A549 (cell line): Measurements from ENCODE around the gene SYNCRIP. TPM values are rescaled to one million over a fixed set of nuclear protein-coding genes. Genes with fewer than 3 reads are reported as not detected.

ENCODE experiments used
- ATAC-seq, 2 experiments: fragments of 200-7000 bp in 1 of 2; fragments of >200 bp in 1 of 2; cut with Nextera tagmentation in 1 of 2; cut with Tn5 transposase in 1 of 2; 3 replicates each; pipeline versions ENCODE4 v1.8.0 to v1.9.1; 2018 to 2020; ENCODE audit warnings: mild to moderate bottlenecking in 1 of 2, moderate library complexity in 1 of 2
- CTCF ChIA-PET: fragments of 300-600 bp; sonication (Branson Sonifier 250); formaldehyde crosslinking; extraction: SDS; loops from one replicate; lab custom pipeline; 2021; ENCODE audit warnings: antibody characterized with exemption, inconsistent platforms; lab: Yijun Ruan, JAX
- POLR2A ChIA-PET: fragments of 350-600 bp; formaldehyde crosslinking; extraction: SDS; loops from one replicate; lab custom pipeline; 2021; ENCODE audit warnings: antibody characterized with exemption, inconsistent platforms; lab: Yijun Ruan, JAX
- DNase-seq, 2 experiments: peaks; one replicate each; pipeline versions ENCODE4 v3.0.0 to v3.0.0-alpha.2; 2011 to 2016; ENCODE audit warnings: low read depth in 1 of 2, low spot score in 1 of 2
- FAIRE-seq: peaks from 2 replicates; lab custom pipeline; 2011; peaks lifted over from hg19 to GRCh38; lab: Jason Lieb, UNC
- H3K27ac ChIP-seq, 2 experiments: fragments of >200 bp; sonication (Bioruptor Twin); formaldehyde crosslinking; 3 replicates each; pipeline ENCODE4 v1.5.1; 2016 to 2017
- H3K4me1 ChIP-seq: fragments of >200 bp; sonication (Bioruptor Twin); formaldehyde crosslinking; 3 replicates; pipeline ENCODE4 v1.6.1; 2016
- H3K4me2 ChIP-seq: fragments of >200 bp; sonication (Bioruptor Twin); formaldehyde crosslinking; 3 replicates; pipeline ENCODE4 v1.6.1; 2016
- H3K4me3 ChIP-seq: fragments of >200 bp; sonication (Bioruptor Twin); formaldehyde crosslinking; 3 replicates; pipeline ENCODE4 v1.5.1; 2016
- H3K9me3 ChIP-seq: fragments of >200 bp; sonication (Bioruptor Twin); formaldehyde crosslinking; 3 replicates; pipeline ENCODE4 v1.6.1; 2016
- BHLHE40 ChIP-seq: IDR thresholded peaks from 2 replicates; pipeline ENCODE4 v1.6.1; 2012; ENCODE audit warnings: low read depth, low read length, inconsistent platforms
- CEBPB ChIP-seq, 2 experiments: fragments of >200 bp in 1 of 2; sonication (Bioruptor Twin) in 1 of 2; formaldehyde crosslinking in 1 of 2; IDR thresholded peaks; 2 replicates each; pipeline ENCODE4 v1.6.1; 2012 to 2016
- CHD4 ChIP-seq: fragments of 200-600 bp; sonication (generic); IDR thresholded peaks from 2 replicates; pipeline ENCODE4 v1.6.1; 2016; ENCODE audit warnings: antibody characterized with exemption, mild to moderate bottlenecking, borderline replicate concordance
- EHF ChIP-seq: fragments of 250-450 bp; sonication (Bioruptor Pico); IDR thresholded peaks from 2 replicates; pipeline ENCODE4 v1.5.0; 2020; ENCODE audit warnings: mild to moderate bottlenecking
- ESRRA ChIP-seq: fragments of 150-350 bp; IDR thresholded peaks from 2 replicates; pipeline ENCODE4 v1.6.1; 2014; ENCODE audit warnings: mild to moderate bottlenecking, low read length, borderline replicate concordance
- FOSB ChIP-seq: fragments of 250-450 bp; sonication (Bioruptor Pico); IDR thresholded peaks from 2 replicates; pipeline ENCODE4 v1.5.0; 2020; ENCODE audit warnings: mild to moderate bottlenecking, moderate library complexity
- FOXS1 ChIP-seq: fragments of 250-450 bp; sonication (Bioruptor Pico); IDR thresholded peaks from 2 replicates; pipeline ENCODE4 v1.5.0; 2020; ENCODE audit warnings: mild to moderate bottlenecking, moderate library complexity
- HDAC2 ChIP-seq: fragments of 200-600 bp; sonication (generic); IDR thresholded peaks from 2 replicates; pipeline ENCODE4 v1.6.1; 2016
- HMGXB4 ChIP-seq: fragments of 250-450 bp; sonication (Bioruptor Pico); IDR thresholded peaks from 2 replicates; pipeline ENCODE4 v1.5.0; 2021; ENCODE audit warnings: mild to moderate bottlenecking, moderate library complexity, borderline replicate concordance
- HOXA7 ChIP-seq: fragments of 250-450 bp; sonication (Bioruptor Pico); IDR thresholded peaks from 2 replicates; pipeline ENCODE4 v1.5.0; 2020; ENCODE audit warnings: mild to moderate bottlenecking, moderate library complexity
- HOXB13 ChIP-seq: fragments of 250-450 bp; sonication (Bioruptor Pico); IDR thresholded peaks from 2 replicates; pipeline ENCODE4 v1.5.0; 2020; ENCODE audit warnings: low read depth, mild to moderate bottlenecking, moderate library complexity
- HOXB5 ChIP-seq: fragments of 250-450 bp; sonication (Bioruptor Pico); IDR thresholded peaks from 2 replicates; pipeline ENCODE4 v1.5.0; 2020; ENCODE audit warnings: mild to moderate bottlenecking, moderate library complexity
- KDM1A ChIP-seq: fragments of 200-600 bp; sonication (generic); IDR thresholded peaks from 2 replicates; pipeline ENCODE4 v1.6.1; 2016; ENCODE audit warnings: low read depth, mild to moderate bottlenecking
- KDM5A ChIP-seq: fragments of 200-600 bp; sonication (generic); IDR thresholded peaks from 2 replicates; pipeline ENCODE4 v1.6.1; 2016; ENCODE audit warnings: antibody characterized with exemption, mild to moderate bottlenecking
- MAX ChIP-seq: IDR thresholded peaks from 2 replicates; pipeline ENCODE4 v1.6.1; 2012
- MAZ ChIP-seq: fragments of 150-350 bp; IDR thresholded peaks from 2 replicates; pipeline ENCODE4 v1.6.1; 2014; ENCODE audit warnings: antibody characterized with exemption, low read depth, low read length, borderline replicate concordance
- MYC ChIP-seq: IDR thresholded peaks from 2 replicates; pipeline ENCODE4 v1.6.1; 2012; ENCODE audit warnings: mild to moderate bottlenecking, inconsistent platforms, low read length, improper control_type of control experiment, borderline replicate concordance
- POLR2A ChIP-seq: IDR thresholded peaks from 2 replicates; pipeline ENCODE4 v1.6.1; 2012; ENCODE audit warnings: mild to moderate bottlenecking, low read length
- RAD21 ChIP-seq, 2 experiments: fragments of >200 bp in 1 of 2; sonication (Bioruptor Twin) in 1 of 2; formaldehyde crosslinking in 1 of 2; IDR thresholded peaks in 1 of 2; conservative IDR thresholded peaks in 1 of 2; 2 replicates in 1 of 2; 3 replicates in 1 of 2; pipeline ENCODE4 v1.6.1; 2012 to 2018; ENCODE audit warnings: inconsistent platforms in 1 of 2
- RARB ChIP-seq: fragments of 250-450 bp; sonication (Bioruptor Pico); IDR thresholded peaks from 2 replicates; pipeline ENCODE4 v1.8.0; 2021; ENCODE audit warnings: mild to moderate bottlenecking, moderate library complexity
- RCOR1 ChIP-seq: fragments of 150-350 bp; IDR thresholded peaks from 2 replicates; pipeline ENCODE4 v1.6.1; 2014; ENCODE audit warnings: antibody characterized with exemption, low read length, low read depth
- RFX5 ChIP-seq: fragments of 450-650 bp; IDR thresholded peaks from 2 replicates; pipeline ENCODE4 v1.7.1; 2014; ENCODE audit warnings: antibody characterized with exemption, mild to moderate bottlenecking, moderate library complexity
- TFCP2L1 ChIP-seq: fragments of 250-450 bp; sonication (Bioruptor Pico); IDR thresholded peaks from 2 replicates; pipeline ENCODE4 v1.5.0; 2021; ENCODE audit warnings: mild to moderate bottlenecking
- TP53 ChIP-seq: fragments of 250-450 bp; sonication (Bioruptor Pico); IDR thresholded peaks from 2 replicates; pipeline ENCODE4 v1.5.0; 2021; ENCODE audit warnings: mild to moderate bottlenecking, moderate library complexity
- WGBS: methylation state at CpG from one replicate; pipeline ENCODE4 v1.1.6; 2017; ENCODE audit errors: missing lambda C conversion rate; 5-methylcytosine and 5-hydroxymethylcytosine counted together
- polyA plus RNA-seq, 4 experiments: library from polyadenylated mRNA; depleted of rRNA in 3 of 4; stranded (reverse); fragments of >200 nt; fragmentation: RNase III in 1 of 4; extraction: RNeasy Plus Mini Kit Qiagen cat#74134 plus additional on column Dnase treatment in 1 of 4; gene quantifications; 2 replicates in 3 of 4; 3 replicates in 1 of 4; pipeline ENCODE4 v1.2.3, GENCODE V29; 2011 to 2017
- TF ChIP-seq, protein P1 (sequence below): fragments of >200 bp; sonication (Bioruptor Twin); formaldehyde crosslinking; IDR thresholded peaks from 3 replicates; pipeline ENCODE4 v1.5.1; 2016

Gene SYNCRIP
- polyA plus RNA-seq, 2 of the 4 experiments (the other 2 are of a cell fraction): 47.5 to 102 TPM

DNA sequence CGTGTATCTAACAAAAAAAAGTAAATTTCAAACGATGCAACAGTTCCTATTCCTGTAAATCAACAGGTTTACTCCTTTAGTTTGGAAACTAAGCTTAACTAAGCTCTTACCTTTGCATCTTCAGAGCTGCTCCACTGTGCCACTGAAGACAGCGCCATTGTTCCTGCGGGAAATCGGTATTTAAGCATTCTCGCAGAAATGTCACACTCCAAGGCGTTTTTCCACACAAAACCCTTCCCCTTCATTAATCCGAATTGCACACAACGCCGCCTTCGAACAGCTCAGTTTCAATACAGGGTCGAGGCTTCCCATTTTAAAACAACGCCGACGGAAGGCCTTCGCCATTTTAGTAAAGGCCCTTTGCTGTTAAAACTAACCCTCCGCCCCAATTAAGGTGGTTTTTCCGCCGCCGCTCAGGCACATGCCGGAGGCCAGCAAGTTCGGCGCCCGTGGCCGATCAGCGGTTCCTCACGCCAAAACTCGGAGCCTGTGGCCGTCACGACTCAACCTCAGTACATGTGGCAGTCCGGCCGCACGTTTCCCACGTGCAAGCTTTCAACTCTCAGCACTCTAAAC lies 35.4 kb upstream of the SYNCRIP start:
- peak; percentile 93 for TF ChIP-seq HOXA7
- TF ChIP-seq HOXB13 (CRISPR knock-in tag): 0 out of 2 replicates have a peak, but pooled peaks have one; percentile 56
- TF ChIP-seq CEBPB (IDR thresholded peaks at IDR 0.05): no peak
- TF ChIP-seq RARB (CRISPR knock-in tag): peak; percentile 76; the same call in 1 of the 2 replicates
- TF ChIP-seq FOSB: no peak
- no peak for TF ChIP-seq POLR2A
- TF ChIP-seq KDM1A: no peak
- TF ChIP-seq, protein P1, sequence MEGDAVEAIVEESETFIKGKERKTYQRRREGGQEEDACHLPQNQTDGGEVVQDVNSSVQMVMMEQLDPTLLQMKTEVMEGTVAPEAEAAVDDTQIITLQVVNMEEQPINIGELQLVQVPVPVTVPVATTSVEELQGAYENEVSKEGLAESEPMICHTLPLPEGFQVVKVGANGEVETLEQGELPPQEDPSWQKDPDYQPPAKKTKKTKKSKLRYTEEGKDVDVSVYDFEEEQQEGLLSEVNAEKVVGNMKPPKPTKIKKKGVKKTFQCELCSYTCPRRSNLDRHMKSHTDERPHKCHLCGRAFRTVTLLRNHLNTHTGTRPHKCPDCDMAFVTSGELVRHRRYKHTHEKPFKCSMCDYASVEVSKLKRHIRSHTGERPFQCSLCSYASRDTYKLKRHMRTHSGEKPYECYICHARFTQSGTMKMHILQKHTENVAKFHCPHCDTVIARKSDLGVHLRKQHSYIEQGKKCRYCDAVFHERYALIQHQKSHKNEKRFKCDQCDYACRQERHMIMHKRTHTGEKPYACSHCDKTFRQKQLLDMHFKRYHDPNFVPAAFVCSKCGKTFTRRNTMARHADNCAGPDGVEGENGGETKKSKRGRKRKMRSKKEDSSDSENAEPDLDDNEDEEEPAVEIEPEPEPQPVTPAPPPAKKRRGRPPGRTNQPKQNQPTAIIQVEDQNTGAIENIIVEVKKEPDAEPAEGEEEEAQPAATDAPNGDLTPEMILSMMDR: no peak
- TF ChIP-seq MYC: no peak
- peak; percentile 62; the same call in 1 of the 2 replicates for TF ChIP-seq TFCP2L1 (CRISPR knock-in tag)
- TF ChIP-seq, all 56 proteins: peak for 4
- Histone ChIP-seq H3K4me2 (peak overlapping the region; percentile 95), H3K4me1 (peaks cover 27% of the 10 kb centered on the region; the same call in 2 of the 3 replicates), H3K4me3 (peak overlapping the region; percentile 97), H3K9me3 (no peaks in the 10 kb centered on the region), H3K27ac (peak overlapping the region; percentile 94 to 97)
- CTCF ChIA-PET: interaction anchor here (0.9 kb wide), 1 partner anchor 66 kb away, joined by 3 read pairs; no protein-coding TSS in a partner anchor
- WGBS: under 1% methylated on average over 34 of the region's 34 CpGs
- POLR2A ChIA-PET: interaction anchor here (0.5 to 8.4 kb wide), 27 partner anchors 8 to 916 kb away, joined by 3 to 378 read pairs (median 5); partner anchors contain the start of genes NT5E, SNX14, SYNCRIP and TBX18
- DNase-seq (no peak), FAIRE-seq (no peak), ATAC-seq (peak in 1 of 2 experiments; percentile 3; a peak in 1 of 6 replicates)

GRCh38 chr6:85677234-85677956 lies 34.7 kb upstream of the SYNCRIP start:
- no peak for DNase-seq

More at GRCh38 chr6:85677234-85677956, 34.7 kb upstream of the SYNCRIP start:
- WGBS: 1% methylated on average over 12 of the region's 12 CpGs
- no peak for FAIRE-seq
- ChIA-PET POLR2A (interaction anchor here (1.0 to 8.4 kb wide), 15 partner anchors 7 to 915 kb away, joined by 3 to 378 read pairs (median 8); partner anchors contain the start of genes NT5E, SNX14 and SYNCRIP), CTCF (interaction anchor here (0.7 to 1.0 kb wide), 3 partner anchors 56 to 77 kb away, joined by 3 read pairs; no protein-coding TSS in a partner anchor)
- Histone ChIP-seq H3K4me1 (peaks cover 27% of the 10 kb centered on the region; the same call in 2 of the 3 replicates), H3K9me3 (no peaks in the 10 kb centered on the region), H3K4me2 (peak overlapping the region; percentile 95), H3K4me3 (peak overlapping the region; percentile 97)
- no peak for TF ChIP-seq RFX5
- no peak for TF ChIP-seq CEBPB (IDR thresholded peaks at IDR 0.05)
- no peak for TF ChIP-seq MYC
- no peak for TF ChIP-seq TP53
- no peak for TF ChIP-seq CHD4
- TF ChIP-seq MAZ: no peak
- no peak for TF ChIP-seq BHLHE40
- no peak for TF ChIP-seq FOSB
- no peak for TF ChIP-seq ESRRA
- TF ChIP-seq MAX: no peak
- no peak for TF ChIP-seq RCOR1
- TF ChIP-seq FOXS1 (CRISPR knock-in tag): no peak
- no peak for TF ChIP-seq HDAC2
- TF ChIP-seq RAD21 (conservative IDR thresholded peaks at IDR 0.05 in 1 of 2, IDR thresholded peaks at IDR 0.05 in 1 of 2): peak in 1 of 2 experiments; percentile 31; a peak in 2 of 5 replicates
- TF ChIP-seq HMGXB4 (CRISPR knock-in tag): no peak
- TF ChIP-seq, protein P1: peak; percentile 15; the same call in 1 of the 3 replicates
- no peak for TF ChIP-seq KDM1A
- TF ChIP-seq EHF: no peak
- 0 out of 2 replicates have a peak, but pooled peaks have one; percentile 37 for TF ChIP-seq KDM5A
- no peak for TF ChIP-seq HOXB5 (CRISPR knock-in tag)
- TF ChIP-seq, all 56 proteins: peak for 3
- ATAC-seq: no peak
- peak overlapping the region; percentile 94 to 97 for H3K27ac ChIP-seq
